Measurements from ENCODE around the gene SDCBP2.

Gene SDCBP2, protein sequence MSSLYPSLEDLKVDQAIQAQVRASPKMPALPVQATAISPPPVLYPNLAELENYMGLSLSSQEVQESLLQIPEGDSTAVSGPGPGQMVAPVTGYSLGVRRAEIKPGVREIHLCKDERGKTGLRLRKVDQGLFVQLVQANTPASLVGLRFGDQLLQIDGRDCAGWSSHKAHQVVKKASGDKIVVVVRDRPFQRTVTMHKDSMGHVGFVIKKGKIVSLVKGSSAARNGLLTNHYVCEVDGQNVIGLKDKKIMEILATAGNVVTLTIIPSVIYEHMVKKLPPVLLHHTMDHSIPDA

DNA sequence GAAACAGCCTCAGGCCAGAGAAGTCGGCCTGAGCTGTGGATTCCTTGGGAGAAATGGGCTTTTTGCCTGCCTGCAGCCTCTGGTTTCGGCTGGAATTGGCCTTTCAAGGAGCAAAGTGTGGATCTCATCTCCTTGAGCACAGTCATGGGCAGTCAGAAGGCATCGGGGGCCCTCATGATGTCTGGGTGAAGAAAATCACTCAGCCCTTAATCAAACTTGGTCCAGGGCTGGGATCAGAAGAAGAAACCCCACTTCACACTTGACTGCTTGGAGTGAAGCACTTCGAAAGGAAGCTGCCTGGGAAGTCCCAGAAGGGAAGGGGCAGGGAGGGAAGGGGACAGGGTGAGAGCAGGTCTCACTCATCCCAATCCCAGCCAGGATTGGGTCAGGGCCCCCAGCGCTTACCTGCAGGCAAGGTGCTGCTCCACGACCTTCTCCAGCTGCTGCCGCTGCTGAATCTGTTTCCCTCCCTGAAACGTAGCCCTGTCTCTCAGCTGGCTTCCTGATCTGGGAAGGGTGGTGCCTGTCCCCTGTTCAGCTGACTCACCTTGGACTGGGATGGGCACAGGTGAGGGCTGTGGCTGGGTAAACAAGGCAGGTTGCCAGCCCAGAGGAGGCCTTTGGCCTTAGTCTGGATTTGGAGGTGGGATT is at the start of gene SDCBP2:
Gene SDCBP2 (minus strand): TSS at position 460 of the 651 bp plus-strand sequence. CDS start 8,723 bp downstream, outside the sequence.
- DNase-seq (ENCODE audit: low read depth), result no peak

DNA sequence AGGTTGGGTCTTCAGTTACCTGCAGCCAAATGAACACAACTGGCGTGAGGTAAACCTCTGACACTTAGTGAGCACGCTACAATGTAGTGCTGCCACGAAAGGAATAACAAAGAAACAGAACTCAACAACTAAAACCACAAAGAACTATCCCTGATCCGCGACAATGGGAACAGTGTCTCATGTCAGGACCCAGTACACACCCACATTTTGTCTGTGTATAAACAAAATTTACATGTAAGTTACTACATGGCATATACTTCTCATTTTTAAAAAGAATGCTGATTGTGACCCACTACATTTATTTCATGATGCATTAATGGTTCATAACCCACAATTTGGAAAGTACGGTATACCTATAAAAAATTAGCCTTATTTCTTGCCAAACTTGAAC is 49.8 kb upstream of the SDCBP2 start:
- DNase-seq (ENCODE audit: low read depth), result no peak

DNA sequence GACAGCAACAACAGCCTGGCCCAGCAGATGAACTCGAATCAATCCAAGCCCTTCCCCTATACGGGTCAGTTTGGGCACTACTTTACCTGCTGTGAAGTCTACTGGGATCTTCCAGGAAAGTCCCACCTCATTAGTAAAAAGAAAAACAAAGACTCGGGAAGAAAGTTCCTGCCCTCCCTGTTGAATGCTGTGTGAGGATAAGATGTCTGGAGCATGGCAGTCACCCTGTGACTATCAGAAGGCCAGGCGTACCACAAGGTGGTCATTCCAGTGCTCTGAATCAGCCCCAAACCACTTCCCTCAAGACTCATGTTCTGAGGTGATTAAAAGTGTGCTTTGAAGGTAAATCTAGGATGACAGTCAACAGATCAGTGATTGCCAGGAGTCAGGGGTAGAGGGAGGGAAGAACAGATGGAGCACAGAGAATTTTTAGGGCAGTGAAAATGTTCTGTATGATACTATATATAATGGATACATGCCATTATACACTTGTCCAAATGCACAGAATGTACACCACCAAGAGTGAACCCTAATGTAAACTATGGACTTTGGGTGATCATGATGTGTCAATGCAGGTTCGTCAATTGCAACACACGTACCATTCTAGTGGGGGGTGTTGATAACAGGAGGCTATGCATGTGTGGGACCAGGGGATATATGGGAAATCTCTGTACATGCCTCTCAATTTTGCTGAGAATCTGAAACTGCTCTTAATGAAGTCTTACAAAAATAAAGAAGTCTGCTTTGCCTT is 49.2 kb upstream of the SDCBP2 start:
- DNase-seq (ENCODE audit: low read depth), result no peak

DNA sequence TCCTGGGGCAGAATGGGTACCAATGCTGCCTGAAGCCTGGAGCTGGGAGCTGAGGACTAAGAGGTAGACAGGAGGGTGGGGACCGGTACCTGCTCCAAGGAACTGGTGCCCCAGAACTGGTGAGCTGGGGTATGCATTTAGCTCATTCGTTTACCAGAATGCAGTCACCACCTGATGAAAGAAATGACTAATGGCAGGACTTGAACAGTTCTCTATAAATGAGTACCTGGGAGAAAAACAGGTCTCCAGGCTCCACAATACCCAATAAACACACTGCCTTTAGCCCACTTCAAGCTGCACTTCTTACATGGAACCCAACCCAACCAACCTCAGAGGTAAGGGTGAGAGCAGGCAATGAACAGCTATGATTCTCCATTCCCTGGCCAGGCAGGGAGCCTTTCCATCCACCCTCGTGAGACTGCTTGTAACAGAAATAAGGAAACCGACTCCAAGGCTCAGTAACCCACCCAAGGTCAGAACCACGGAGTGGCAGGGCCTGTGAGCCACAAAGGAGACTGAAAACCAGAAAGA is 48.5 kb upstream of the SDCBP2 start:
- DNase-seq (ENCODE audit: low read depth), result no peak

DNA sequence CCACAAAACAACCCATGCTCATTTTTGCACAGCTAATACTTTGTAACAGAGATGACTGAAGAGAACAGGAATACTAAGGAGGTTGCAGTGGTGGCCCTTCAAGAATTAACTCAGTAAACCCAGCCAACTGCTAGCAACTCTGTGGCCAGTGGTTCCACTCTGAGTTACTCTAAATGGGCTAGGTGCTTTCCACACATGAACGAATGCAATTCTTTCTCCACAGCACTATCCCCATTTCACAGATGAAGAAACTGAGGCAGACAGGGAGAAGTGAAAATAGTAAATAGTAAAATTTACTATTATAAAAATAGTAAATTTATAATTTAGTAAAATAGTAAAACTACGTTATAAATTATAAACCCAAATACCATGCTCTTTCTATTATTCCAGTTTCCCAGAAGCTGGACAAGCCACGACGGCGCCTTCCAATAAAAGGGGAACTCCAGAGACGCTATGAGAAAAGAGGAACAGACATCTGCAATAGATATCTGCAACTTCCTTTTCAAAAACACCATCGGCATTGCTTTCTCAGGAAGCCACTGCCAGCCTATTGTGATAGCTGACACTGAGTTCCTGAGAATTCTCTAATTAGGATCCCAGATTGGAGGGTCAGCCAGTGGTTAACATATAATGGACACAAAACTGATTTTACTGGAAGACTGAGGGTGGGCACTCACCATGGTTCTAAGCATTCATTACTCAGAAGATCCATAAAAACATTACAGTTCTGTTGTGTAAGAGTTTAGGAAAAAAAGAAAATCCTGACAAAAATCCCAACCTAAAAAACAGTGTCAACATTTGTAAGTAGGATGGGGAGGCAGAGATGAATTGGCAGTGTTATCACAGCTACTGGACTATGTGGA is 47.7 kb upstream of the SDCBP2 start:
- DNase-seq (ENCODE audit: low read depth), result no peak

DNA sequence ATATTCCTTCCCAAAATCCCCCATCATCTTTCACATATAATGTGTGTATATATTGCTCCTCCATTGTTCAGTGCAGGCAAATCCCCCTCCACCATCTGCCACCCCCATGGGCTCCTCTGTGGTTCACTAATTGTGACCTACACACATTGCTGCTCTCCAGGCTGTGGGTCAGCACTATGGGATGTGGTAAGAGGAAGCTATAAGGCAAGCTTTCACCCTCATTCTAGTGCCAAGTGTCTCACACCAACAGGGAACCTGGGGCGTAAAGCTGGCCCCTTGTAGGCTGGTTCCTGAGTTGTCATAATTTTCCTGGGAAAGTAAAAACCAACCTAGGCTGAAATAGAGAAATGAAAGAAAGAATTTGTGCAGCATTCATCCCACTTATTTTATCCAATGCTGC is 47.1 kb upstream of the SDCBP2 start:
- no peak for DNase-seq (ENCODE audit: low read depth)

DNA sequence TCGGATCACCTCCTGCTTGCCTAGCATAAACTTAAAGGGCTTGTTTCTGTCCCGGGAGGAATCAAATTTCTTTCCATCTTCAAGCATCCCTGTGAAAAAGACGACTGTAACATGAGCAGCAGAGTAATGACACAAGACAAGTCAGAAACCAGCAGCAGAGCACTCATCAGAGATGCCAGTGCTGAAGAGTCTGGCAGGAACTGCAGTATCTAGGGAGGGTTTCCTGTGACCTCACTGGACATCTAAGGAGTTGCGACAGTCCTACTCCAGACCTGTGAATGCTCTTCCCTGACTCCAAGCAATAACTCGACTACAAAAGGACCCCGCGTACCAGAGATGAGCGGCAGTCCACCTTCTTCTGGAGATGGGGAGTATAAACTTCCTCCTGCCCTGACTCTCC is 46.6 kb upstream of the SDCBP2 start:
- DNase-seq (ENCODE audit: low read depth), result no peak

DNA sequence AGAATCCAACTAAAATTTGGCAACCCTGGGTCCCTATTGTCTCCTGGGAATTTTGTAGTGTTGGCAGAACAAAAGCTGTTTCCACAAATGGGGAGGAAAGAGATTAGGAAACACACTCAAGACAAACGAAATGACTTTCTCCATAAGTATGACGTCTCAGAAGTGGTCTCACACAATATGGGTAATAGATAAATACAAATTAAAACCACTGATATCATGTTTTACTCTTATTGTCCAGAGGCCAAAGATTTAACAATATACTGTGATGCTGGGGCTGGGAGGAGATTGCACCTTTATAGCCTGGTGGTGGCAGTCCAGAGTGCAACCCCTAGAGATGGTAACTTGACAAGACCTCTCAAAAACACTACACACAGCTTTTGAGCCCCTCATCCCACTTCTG is 45.3 kb upstream of the SDCBP2 start:
- DNase-seq (ENCODE audit: low read depth), result no peak

DNA sequence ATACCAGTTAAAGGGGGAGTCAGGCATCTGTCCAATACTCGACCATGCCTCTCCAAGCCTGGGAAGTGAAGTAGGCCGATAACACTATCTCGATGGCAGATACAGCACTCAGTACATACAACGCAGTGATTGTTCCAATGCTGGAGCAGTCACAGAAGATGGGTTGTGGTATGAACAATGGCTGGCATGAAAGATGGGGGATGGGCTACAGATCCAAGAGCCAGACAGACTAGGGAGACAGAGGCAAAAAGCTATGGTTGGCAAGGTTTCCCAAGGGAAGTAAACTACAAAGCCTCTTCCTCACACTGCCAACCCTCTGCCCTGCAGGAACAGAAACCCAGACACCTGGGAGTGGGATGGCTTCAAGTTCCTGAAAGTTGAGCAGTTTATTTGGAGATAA is 44.7 kb upstream of the SDCBP2 start:
- DNase-seq (ENCODE audit: low read depth), result no peak

DNA sequence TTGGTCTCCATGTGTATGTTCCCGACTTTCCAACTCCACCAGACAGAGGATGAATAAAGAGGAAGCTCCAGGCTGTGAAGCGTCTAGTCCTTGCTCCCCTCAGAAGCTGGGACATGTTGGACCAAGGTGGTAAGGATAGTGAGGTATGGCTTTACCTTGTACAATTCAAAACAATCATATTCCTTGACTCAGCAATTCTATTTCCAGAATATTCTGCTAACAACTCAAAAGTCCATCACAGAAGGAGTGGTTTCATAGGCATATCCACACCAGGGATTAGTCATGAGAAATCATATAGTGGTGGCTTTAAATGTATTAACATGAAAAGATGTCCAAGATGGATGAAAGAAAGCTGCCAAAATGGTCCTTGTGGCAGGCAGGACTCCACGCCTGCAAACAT is 44.1 kb upstream of the SDCBP2 start:
- no peak for DNase-seq (ENCODE audit: low read depth)

DNA sequence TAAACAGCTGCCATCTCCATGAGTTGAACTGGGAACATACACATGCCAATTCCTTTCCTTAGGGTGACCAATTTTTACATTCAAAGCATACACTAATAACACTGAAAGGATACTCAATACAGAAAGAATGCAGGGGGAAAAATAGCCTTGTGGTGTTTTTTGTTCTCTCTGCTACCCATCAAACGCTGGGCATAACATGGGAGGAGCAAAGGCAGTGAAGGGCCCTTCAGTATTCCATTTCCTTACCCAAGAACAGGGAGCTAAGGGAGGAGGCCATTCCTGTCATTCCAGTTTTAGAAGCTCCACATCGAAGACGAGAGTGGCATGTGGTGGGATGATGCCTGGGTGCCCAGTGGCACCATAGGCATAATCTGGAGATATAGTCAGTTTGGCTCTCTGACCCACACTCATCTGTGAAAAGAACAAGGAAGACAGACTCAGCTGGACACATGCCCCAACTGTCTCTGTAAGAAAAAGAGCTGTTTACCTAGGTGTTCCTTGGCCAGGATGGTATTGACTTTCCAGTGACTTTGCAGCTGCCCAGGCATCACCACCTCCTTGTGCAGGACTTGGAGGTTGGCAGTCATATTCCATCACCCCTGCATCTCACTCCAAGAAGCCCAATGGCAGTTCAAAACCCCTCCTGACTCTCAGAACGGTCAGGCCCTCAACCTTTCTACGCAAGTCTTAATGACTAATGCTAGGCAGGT is 43.0 kb upstream of the SDCBP2 start:
- DNase-seq (ENCODE audit: low read depth), result no peak

DNA sequence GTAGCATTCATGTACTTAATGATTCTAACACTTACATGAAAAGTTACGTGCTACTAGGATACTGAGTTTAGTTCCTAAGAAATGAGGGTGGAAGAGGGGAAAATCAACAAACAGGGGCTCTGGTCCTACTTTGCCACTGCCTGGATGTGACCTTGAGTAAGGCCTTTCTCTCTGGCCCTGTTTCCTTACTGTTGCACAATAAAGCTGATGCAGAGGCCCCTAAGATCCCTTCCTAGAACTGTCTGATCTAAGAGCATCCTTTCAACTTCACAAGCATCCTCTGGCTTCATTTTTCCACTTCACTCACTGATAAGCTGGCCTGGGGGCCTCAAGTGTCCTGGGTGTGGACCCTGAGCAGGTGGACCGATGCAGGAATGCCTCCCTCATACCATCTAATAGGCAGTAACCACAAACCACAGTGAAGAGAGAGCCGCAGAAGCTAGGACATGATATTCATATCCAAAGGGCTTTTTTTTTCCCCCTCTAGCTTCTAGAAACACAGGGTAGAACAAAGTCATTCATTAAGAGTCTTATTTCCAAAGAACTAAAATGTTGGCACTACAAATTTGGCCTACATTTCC is 42.4 kb upstream of the SDCBP2 start:
- no peak for DNase-seq (ENCODE audit: low read depth)

DNA sequence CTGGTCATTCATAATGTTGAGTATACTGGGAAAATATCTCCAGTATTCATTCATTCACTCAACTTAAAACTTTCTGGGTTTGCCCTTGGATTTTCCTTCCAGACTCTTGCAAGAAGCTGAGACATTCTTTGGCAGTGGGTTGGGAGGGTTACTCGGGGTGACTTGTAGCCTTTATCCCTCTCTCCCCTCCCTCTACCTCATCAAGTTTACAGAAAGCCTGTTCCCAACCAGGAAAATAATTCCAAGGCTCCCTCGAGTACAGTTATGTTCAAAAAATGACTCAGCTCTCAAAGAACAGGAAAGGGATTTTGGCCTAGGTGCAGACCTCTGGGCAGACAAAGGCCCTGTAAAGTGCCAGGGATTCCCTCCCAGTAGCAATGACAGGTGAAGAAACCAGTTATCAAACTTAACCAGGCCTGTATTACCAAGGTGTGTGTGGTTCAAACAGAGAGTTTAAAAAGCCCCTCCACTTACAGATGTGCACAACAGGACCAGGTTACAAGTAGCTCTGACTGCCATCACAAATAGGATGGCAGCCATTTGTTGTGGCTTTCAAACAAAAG is 41.7 kb upstream of the SDCBP2 start:
- DNase-seq (ENCODE audit: low read depth), result no peak

DNA sequence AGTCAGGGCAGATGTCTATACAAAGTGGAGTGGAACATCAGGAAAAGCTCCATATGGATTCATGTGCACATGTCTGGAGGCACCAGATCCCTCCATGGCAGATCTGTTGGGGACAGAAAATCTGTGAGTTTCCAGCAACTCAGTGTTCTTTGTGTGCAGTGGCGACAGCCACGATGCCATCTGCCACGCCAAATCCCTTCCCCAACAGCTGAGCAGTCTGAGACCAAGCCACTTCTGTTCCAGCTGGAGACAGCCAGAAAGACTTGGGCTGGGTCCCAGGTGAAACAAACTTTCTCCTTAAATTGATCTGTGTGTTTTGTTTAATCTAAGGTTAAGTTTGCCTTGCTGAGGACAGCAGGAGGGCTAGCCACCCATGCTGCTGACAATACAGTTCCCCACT is 41.0 kb upstream of the SDCBP2 start:
- no peak for DNase-seq (ENCODE audit: low read depth)

DNA sequence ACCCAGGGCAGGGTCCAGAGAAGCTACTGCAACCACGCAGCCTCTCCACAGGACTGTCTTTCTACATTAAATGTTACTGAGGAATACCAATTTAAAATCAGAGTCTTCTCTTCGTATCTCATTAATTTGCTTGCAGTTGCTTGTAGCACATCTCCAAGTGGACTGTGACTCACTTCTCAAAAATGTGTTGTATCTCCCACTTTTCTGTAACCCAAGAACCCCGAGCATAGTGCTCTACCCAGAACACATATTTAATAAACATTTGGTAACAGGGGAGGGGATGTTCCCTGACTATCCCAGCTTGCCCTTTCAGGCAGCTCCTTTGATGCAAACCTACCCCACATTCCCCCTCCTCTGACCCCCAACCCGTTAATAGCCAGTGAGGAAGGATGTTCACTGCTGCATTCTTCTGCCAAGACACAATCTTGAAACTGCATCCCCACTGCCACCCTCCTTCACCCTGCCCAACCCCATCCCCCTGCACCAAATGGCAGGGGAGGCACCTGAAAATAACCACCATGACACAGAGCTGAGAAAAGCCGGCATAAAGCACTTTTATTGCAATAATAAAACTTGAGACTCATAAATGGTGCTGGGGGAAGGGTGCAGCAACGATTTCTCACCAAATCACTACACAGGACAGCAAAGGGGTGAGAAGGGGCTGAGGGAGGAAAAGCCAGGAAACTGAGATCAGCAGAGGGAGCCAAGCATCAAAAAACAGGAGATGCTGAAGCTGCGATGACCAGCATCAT is 39.7 kb upstream of the SDCBP2 start:
- no peak for DNase-seq (ENCODE audit: low read depth)

DNA sequence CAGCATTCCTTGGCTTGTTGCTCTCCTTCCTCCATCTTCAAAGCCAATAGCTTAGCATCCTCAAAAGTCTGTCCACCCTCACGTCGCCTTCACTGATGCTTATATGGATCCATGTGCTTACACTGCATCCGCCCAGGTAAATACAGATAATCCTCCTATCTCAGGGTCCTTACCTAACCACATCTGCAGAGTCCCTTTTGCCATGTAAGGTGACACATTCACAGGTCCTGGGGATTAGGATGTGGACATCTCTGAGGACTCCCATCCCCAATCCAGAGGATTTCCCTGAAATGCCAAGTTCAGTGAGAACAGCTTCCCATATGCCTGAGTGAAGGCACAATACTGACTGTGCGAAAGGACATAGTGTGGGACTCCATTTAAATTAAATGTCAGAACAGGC is 38.5 kb upstream of the SDCBP2 start:
- no peak for DNase-seq (ENCODE audit: low read depth)

DNA sequence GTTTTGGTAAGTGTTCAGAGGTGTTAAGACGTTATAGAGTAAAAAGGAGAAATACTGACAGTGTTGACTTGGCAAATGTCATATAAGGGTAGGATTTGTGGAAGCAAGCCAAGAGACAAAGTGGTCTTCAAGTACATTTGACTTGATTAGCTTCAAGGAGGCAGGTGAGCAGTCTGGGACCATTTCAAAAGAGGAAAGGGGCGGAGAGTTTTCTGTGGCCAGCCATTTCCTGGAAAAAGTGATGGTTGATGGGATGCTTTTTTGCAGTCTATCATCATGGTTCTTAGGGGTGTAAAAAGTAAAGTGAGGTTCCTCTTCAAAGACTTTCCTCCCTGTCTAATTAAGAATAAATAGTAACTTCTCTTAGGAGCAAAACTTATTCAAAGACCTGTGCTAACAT is 35.2 kb upstream of the SDCBP2 start:
- DNase-seq (ENCODE audit: low read depth), result no peak

DNA sequence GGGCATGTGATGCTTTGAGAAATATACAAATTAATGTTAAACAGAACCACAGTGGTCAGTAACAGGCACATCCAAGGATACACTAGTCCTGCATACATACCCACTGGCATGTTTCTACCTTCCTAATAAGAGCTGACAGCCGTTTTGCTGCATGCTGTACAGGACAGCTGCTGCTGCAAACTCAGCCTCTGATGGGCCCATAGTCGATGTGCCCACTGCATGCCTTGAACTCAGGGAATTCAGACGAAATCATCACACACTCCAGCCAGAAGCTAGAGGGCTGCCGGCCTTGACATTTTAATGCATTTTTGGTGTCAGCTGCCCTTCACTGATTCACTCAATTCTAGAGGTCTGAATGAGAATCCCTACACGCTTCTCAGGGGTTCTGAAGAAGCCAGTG is 34.6 kb upstream of the SDCBP2 start:
- DNase-seq (ENCODE audit: low read depth), result no peak

DNA sequence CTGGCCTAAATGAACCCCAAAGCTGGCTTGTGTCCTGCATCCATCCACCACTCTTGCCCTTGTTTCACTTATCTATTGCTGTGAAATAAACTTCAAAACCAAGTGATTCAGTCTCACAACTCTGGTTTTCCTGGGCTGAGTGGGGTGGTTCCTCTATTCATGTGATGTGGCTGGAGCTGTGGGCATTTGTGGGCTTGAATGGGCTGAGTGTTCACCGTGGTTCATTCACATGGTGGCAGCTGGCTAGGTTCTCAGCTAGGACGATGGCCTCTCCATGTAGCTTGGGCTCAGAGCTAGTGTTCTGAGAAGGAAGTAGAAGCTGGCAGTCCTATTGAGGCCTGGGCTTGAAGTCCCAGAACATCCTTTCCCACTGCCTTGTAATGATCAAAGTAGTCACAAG is 33.5 kb upstream of the SDCBP2 start:
- DNase-seq (ENCODE audit: low read depth), result no peak

Measured in stimulated activated CD8-positive, alpha-beta memory T cell treated with anti-CD3 and anti-CD28 coated beads, Interleukin-12 subunit alpha, Interleukin-12 subunit beta, amount 100 ng/mL, for 1 hour (primary cell).